ENCODE results near the gene PAK4. TPM values are rescaled to one million over a fixed set of nuclear protein-coding genes. Genes with fewer than 3 reads are reported as not detected.

The PAK4 gene
- total and polyA plus RNA-seq, 9 of the 15 experiments (the other 6 are each of a cell fraction or from before 2014, with no cell fraction given) = 0.21 to 33.5 (median 5.8) TPM

DNA sequence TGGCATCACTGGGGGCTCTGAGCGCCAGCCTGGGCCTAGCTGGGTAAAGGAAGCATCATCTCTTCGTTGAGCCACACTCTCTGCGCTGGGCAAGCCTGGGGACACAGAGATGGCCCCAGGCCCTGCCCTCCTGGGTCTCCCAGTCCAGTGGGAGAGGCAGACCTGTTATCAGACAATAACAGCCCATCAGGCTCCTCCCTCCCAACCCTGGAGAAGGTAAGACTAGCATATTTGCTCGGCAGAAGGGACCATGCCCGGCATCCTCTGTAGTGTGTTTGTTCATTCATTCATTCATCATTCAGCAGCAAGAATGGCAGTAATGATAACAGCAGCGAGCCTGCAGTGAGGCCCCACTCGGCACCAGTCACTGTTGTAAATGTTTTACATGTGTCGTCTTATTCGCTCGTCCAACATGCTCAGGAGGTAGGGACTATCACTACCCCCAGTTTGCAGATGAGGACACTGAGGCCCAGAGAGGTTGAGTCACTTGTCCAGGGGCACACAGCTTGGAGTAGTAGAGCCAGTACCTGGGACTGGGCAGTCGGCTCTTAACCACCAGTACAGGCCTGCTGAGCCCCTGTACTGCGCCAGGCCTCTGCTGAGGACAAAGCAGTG is 33.2 kb downstream of the PAK4 start (continued):
- no peak for TF ChIP-seq REST (IDR thresholded peaks at IDR 0.05; ENCODE audit: borderline replicate concordance)
- no peak for TF ChIP-seq REST (CRISPR knock-in tag; IDR thresholded peaks at IDR 0.05; ENCODE audit: low read depth)
- no peak for TF ChIP-seq PHTF2 (CRISPR knock-in tag; IDR thresholded peaks at IDR 0.05)
- TF ChIP-seq, protein P1, sequence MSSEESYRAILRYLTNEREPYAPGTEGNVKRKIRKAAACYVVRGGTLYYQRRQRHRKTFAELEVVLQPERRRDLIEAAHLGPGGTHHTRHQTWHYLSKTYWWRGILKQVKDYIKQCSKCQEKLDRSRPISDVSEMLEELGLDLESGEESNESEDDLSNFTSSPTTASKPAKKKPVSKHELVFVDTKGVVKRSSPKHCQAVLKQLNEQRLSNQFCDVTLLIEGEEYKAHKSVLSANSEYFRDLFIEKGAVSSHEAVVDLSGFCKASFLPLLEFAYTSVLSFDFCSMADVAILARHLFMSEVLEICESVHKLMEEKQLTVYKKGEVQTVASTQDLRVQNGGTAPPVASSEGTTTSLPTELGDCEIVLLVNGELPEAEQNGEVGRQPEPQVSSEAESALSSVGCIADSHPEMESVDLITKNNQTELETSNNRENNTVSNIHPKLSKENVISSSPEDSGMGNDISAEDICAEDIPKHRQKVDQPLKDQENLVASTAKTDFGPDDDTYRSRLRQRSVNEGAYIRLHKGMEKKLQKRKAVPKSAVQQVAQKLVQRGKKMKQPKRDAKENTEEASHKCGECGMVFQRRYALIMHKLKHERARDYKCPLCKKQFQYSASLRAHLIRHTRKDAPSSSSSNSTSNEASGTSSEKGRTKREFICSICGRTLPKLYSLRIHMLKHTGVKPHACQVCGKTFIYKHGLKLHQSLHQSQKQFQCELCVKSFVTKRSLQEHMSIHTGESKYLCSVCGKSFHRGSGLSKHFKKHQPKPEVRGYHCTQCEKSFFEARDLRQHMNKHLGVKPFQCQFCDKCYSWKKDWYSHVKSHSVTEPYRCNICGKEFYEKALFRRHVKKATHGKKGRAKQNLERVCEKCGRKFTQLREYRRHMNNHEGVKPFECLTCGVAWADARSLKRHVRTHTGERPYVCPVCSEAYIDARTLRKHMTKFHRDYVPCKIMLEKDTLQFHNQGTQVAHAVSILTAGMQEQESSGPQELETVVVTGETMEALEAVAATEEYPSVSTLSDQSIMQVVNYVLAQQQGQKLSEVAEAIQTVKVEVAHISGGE (CRISPR knock-in tag; IDR thresholded peaks at IDR 0.05) = no peak
- no peak for TF ChIP-seq ARID3B (CRISPR knock-in tag; IDR thresholded peaks at IDR 0.05; ENCODE audit: borderline replicate concordance)
- no peak for TF ChIP-seq ZNF140 (CRISPR knock-in tag; IDR thresholded peaks at IDR 0.05)
- no peak for TF ChIP-seq NELFE (IDR thresholded peaks at IDR 0.05; ENCODE audit: insufficient read depth, insufficient read length)
- no peak for TF ChIP-seq ZKSCAN1 (IDR thresholded peaks at IDR 0.05; ENCODE audit: low read depth, low read length)
- TF ChIP-seq ZFP36 (IDR thresholded peaks at IDR 0.05; ENCODE audit: low read depth, low read length, partially characterized antibody) = peak; percentile 80
- TF ChIP-seq NR4A1 (CRISPR knock-in tag; IDR thresholded peaks at IDR 0.05) = no peak
- no peak for TF ChIP-seq NR4A1 (tag; IDR thresholded peaks at IDR 0.05)
- no peak for TF ChIP-seq TFAM (CRISPR knock-in tag; conservative IDR thresholded peaks at IDR 0.05)
- no peak for TF ChIP-seq ZBED1 (IDR thresholded peaks at IDR 0.05)
